Mesenchymal stem cell (in vitro differentiated cells and primary cell): ENCODE measurements around the gene RSPH1.

Experiments
- DNase-seq: peaks from one replicate; pipeline ENCODE4 v3.0.0-alpha.2; 2013
- H2AFZ ChIP-seq: one replicate; pipeline ENCODE4 v1.6.1; 2013; ENCODE audit warnings: low read depth, mild to moderate bottlenecking, control low read depth, inconsistent platforms, low read length, moderate library complexity
- H2AK5ac ChIP-seq: 2 replicates; pipeline ENCODE4 v1.6.1; 2013; ENCODE audit warnings: low read length, moderate library complexity, mild to moderate bottlenecking, inconsistent platforms; ENCODE audit not compliant: severe bottlenecking
- H2BK120ac ChIP-seq: one replicate; pipeline ENCODE4 v1.6.1; 2013; ENCODE audit warnings: low read depth, mild to moderate bottlenecking, inconsistent platforms, low read length, moderate library complexity
- H2BK12ac ChIP-seq, 2 experiments: one replicate each; pipeline ENCODE4 v1.6.1; 2013; ENCODE audit warnings: inconsistent platforms in 2 of 2, low read length in 2 of 2, mild to moderate bottlenecking in 2 of 2, moderate library complexity in 2 of 2, control low read depth in 1 of 2
- H2BK15ac ChIP-seq: one replicate; pipeline ENCODE4 v1.6.1; 2013; ENCODE audit warnings: mild to moderate bottlenecking, low read depth, inconsistent platforms; ENCODE audit not compliant: poor library complexity, severe bottlenecking
- H2BK5ac ChIP-seq: 2 replicates; pipeline ENCODE4 v1.6.1; 2013; ENCODE audit warnings: low read depth, mild to moderate bottlenecking, low read length, control low read depth, inconsistent platforms; ENCODE audit not compliant: poor library complexity, severe bottlenecking
- H3K14ac ChIP-seq, 2 experiments: one replicate each; pipeline ENCODE4 v1.6.1; 2013; ENCODE audit warnings: inconsistent platforms in 2 of 2, low read length in 2 of 2, control low read depth in 1 of 2, mild to moderate bottlenecking in 1 of 2, moderate library complexity in 1 of 2
- H3K18ac ChIP-seq, 2 experiments: one replicate each; pipeline ENCODE4 v1.6.1; 2013; ENCODE audit warnings: inconsistent platforms in 2 of 2, low read length in 2 of 2, control low read depth in 1 of 2, low read depth in 1 of 2, mild to moderate bottlenecking in 1 of 2
- H3K23ac ChIP-seq, 2 experiments: one replicate each; pipeline ENCODE4 v1.6.1; 2013; ENCODE audit warnings: inconsistent platforms in 2 of 2, low read length in 2 of 2, mild to moderate bottlenecking in 2 of 2, moderate library complexity in 2 of 2, control low read depth in 1 of 2
- H3K27ac ChIP-seq: 2 replicates; pipeline ENCODE4 v1.5.1; 2013; ENCODE audit warnings: mild to moderate bottlenecking, moderate library complexity, low read length, control low read depth, inconsistent platforms; ENCODE audit not compliant: poor library complexity, severe bottlenecking
- H3K27me3 ChIP-seq, 2 experiments: 2 replicates each; pipeline versions ENCODE4 v1.6.1 to v1.7.0; 2013; ENCODE audit warnings: low read length in 2 of 2, mild to moderate bottlenecking in 2 of 2, moderate library complexity in 2 of 2, control low read depth in 1 of 2, inconsistent platforms in 1 of 2; ENCODE audit not compliant: control insufficient read depth in 1 of 2, insufficient read depth in 1 of 2
- H3K36me3 ChIP-seq, 2 experiments: 2 replicates each; pipeline versions ENCODE4 v1.6.1 to v1.7.0; 2013; ENCODE audit warnings: low read length in 2 of 2, control low read depth in 1 of 2, inconsistent platforms in 1 of 2, low read depth in 1 of 2, mild to moderate bottlenecking in 1 of 2; ENCODE audit not compliant: insufficient read depth in 2 of 2, control insufficient read depth in 1 of 2
- H3K4ac ChIP-seq, 2 experiments: one replicate each; pipeline ENCODE4 v1.6.1; 2013; ENCODE audit warnings: inconsistent platforms in 2 of 2, low read length in 2 of 2, mild to moderate bottlenecking in 2 of 2, moderate library complexity in 2 of 2, control low read depth in 1 of 2, low read depth in 1 of 2
- H3K4me1 ChIP-seq: 2 replicates; pipeline ENCODE4 v1.6.1; 2013; ENCODE audit warnings: low read depth, low read length, control low read depth; ENCODE audit not compliant: control insufficient read depth, insufficient read depth
- H3K4me2 ChIP-seq: 2 replicates; pipeline ENCODE4 v1.6.1; 2013; ENCODE audit warnings: low read length, mild to moderate bottlenecking, inconsistent platforms; ENCODE audit not compliant: poor library complexity, severe bottlenecking
- H3K4me3 ChIP-seq, 2 experiments: 2 replicates each; pipeline versions ENCODE4 v1.5.1 to v1.7.0; 2013; ENCODE audit warnings: low read length in 2 of 2, mild to moderate bottlenecking in 2 of 2, control low read depth in 1 of 2, low read depth in 1 of 2; ENCODE audit not compliant: insufficient read depth in 1 of 2
- H3K79me1 ChIP-seq: replicated peaks from 2 replicates; pipeline ENCODE4 v1.6.1; 2013; ENCODE audit warnings: mild to moderate bottlenecking, control low read depth, low read length, inconsistent platforms; ENCODE audit not compliant: poor library complexity, severe bottlenecking
- H3K9ac ChIP-seq: 2 replicates; pipeline ENCODE4 v1.7.0; 2013; ENCODE audit warnings: mild to moderate bottlenecking, low read length, moderate library complexity
- H3K9me3 ChIP-seq: 2 replicates; pipeline ENCODE4 v1.7.0; 2013; ENCODE audit warnings: mild to moderate bottlenecking, low read length; ENCODE audit not compliant: control insufficient read depth
- H4K8ac ChIP-seq: one replicate; pipeline ENCODE4 v1.6.1; 2013; ENCODE audit warnings: inconsistent platforms, mild to moderate bottlenecking, low read length, moderate library complexity
- H4K91ac ChIP-seq: one replicate; pipeline ENCODE4 v1.6.1; 2013; ENCODE audit warnings: mild to moderate bottlenecking, low read length, inconsistent platforms
- WGBS: methylation state at CpG from one replicate; pipeline ENCODE4 v1.1.7; 2013; ENCODE audit warnings: mixed read lengths; 5-methylcytosine and 5-hydroxymethylcytosine counted together

The RSPH1 gene

GRCh38 chr21:42491328-42491727 is 4.7 kb downstream of the RSPH1 start:
- Histone ChIP-seq H3K4me1 (peaks cover 7% of the 10 kb centered on the region), H3K79me1 (peaks cover 2% of the 10 kb centered on the region), H2AFZ (no peak overlapping the region), H4K8ac (no peak overlapping the region), H3K4me3 (no peak overlapping the region), H3K23ac (no peak overlapping the region), H3K36me3 (no peaks in the 10 kb centered on the region), H3K18ac (no peak overlapping the region), H3K9ac (no peak overlapping the region), H4K91ac (no peak overlapping the region), H2BK15ac (no peak overlapping the region), H3K14ac (no peak overlapping the region), H2BK5ac (no peak overlapping the region), H2BK120ac (no peak overlapping the region), H3K9me3 (no peaks in the 10 kb centered on the region), H3K27ac (no peak overlapping the region), H3K4ac (no peak overlapping the region), H2BK12ac (no peak overlapping the region), H3K27me3 (peaks cover 6 to 30% of the 10 kb centered on the region in 2 experiments), H3K4me2 (no peak overlapping the region), H2AK5ac (no peak overlapping the region)
- no CpG with 5 or more reads among the region's 1 CpG for WGBS
- DNase-seq = no peak

- Histone ChIP-seq H2AFZ (no peak overlapping the region), H3K9ac (no peak overlapping the region), H4K91ac (no peak overlapping the region), H2BK15ac (no peak overlapping the region), H3K36me3 (no peaks in the 10 kb centered on the region), H3K4me2 (no peak overlapping the region), H3K27ac (no peak overlapping the region), H3K4ac (no peak overlapping the region), H3K4me1 (peaks cover 5% of the 10 kb centered on the region), H2AK5ac (no peak overlapping the region), H2BK12ac (no peak overlapping the region), H3K79me1 (peaks cover 2% of the 10 kb centered on the region), H3K9me3 (no peaks in the 10 kb centered on the region), H2BK120ac (no peak overlapping the region), H2BK5ac (no peak overlapping the region), H3K4me3 (no peak overlapping the region), H3K23ac (no peak overlapping the region), H4K8ac (no peak overlapping the region), H3K18ac (no peak overlapping the region), H3K27me3 (peaks cover 6 to 36% of the 10 kb centered on the region in 2 experiments), H3K14ac (no peak overlapping the region)
- DNase-seq = no peak
These were observed 5.3 kb downstream of the RSPH1 start for GRCh38 chr21:42490720-42491119.

GRCh38 chr21:42489991-42490390 is 6.0 kb downstream of the RSPH1 start:
- WGBS = 45% methylated on average over 4 of the region's 4 CpGs
- Histone ChIP-seq H3K27ac (no peak overlapping the region), H3K4ac (no peak overlapping the region), H3K79me1 (no peaks in the 10 kb centered on the region), H2AK5ac (no peak overlapping the region), H2AFZ (no peak overlapping the region), H3K36me3 (no peaks in the 10 kb centered on the region), H3K14ac (no peak overlapping the region), H2BK12ac (no peak overlapping the region), H2BK5ac (no peak overlapping the region), H2BK15ac (no peak overlapping the region), H3K9ac (no peak overlapping the region), H4K8ac (no peak overlapping the region), H3K4me1 (no peaks in the 10 kb centered on the region), H3K4me3 (no peak overlapping the region), H4K91ac (no peak overlapping the region), H3K23ac (no peak overlapping the region), H3K18ac (no peak overlapping the region), H3K4me2 (no peak overlapping the region), H2BK120ac (no peak overlapping the region), H3K27me3 (peaks cover 6 to 43% of the 10 kb centered on the region in 2 experiments), H3K9me3 (no peaks in the 10 kb centered on the region)
- no peak for DNase-seq

- no peak for DNase-seq
- H3K4me1 ChIP-seq = no peaks in the 10 kb centered on the region
- H2BK120ac ChIP-seq = no peak overlapping the region
- H3K79me1 ChIP-seq = no peaks in the 10 kb centered on the region
- 44% methylated on average over 2 of the region's 2 CpGs for WGBS
- no peak overlapping the region for H3K9ac ChIP-seq
- no peak overlapping the region for H4K8ac ChIP-seq
- no peaks in the 10 kb centered on the region for H3K9me3 ChIP-seq
- no peaks in the 10 kb centered on the region for H3K36me3 ChIP-seq
- no peak overlapping the region for H3K14ac ChIP-seq
- no peak overlapping the region for H3K27ac ChIP-seq
- no peak overlapping the region for H2BK12ac ChIP-seq
- H3K4me3 ChIP-seq = no peak overlapping the region
- no peak overlapping the region for H3K18ac ChIP-seq
- H2BK5ac ChIP-seq = no peak overlapping the region
- H3K27me3 ChIP-seq = peaks cover 6 to 40% of the 10 kb centered on the region in 2 experiments
- no peak overlapping the region for H3K23ac ChIP-seq
- no peak overlapping the region for H2AFZ ChIP-seq
- H2AK5ac ChIP-seq = no peak overlapping the region
- H2BK15ac ChIP-seq = no peak overlapping the region
- no peak overlapping the region for H3K4me2 ChIP-seq
- no peak overlapping the region for H3K4ac ChIP-seq
- H4K91ac ChIP-seq = no peak overlapping the region
These were observed 6.9 kb downstream of the RSPH1 start for GRCh38 chr21:42489006-42489563.
